Measurements from ENCODE around the gene MACROD2.

The MACROD2 gene

GRCh38 chr20:15622368-15622767 is 1627.1 kb downstream of the MACROD2 start:
- DNase-seq = no peak

- no peak for DNase-seq
These were observed 1627.9 kb downstream of the MACROD2 start for GRCh38 chr20:15623215-15623614.

- DNase-seq = no peak
These were observed 1630.7 kb downstream of the MACROD2 start for GRCh38 chr20:15625981-15626380.

- no peak for DNase-seq
These were observed 1631.8 kb downstream of the MACROD2 start for GRCh38 chr20:15627089-15627488.

GRCh38 chr20:15627501-15627903 is 1632.2 kb downstream of the MACROD2 start:
- no peak for DNase-seq

- DNase-seq = no peak
These were observed 1633.6 kb downstream of the MACROD2 start for GRCh38 chr20:15628851-15629353.

GRCh38 chr20:15630360-15630759 is 1635.0 kb downstream of the MACROD2 start:
- no peak for DNase-seq

- no peak for DNase-seq
These were observed 1637.4 kb downstream of the MACROD2 start for GRCh38 chr20:15632680-15633079.

- no peak for DNase-seq
These were observed 1638.8 kb downstream of the MACROD2 start for GRCh38 chr20:15634102-15634501.

- DNase-seq = no peak
These were observed 1642.2 kb downstream of the MACROD2 start for GRCh38 chr20:15637546-15637945.

- no peak for DNase-seq
These were observed 1642.8 kb downstream of the MACROD2 start for GRCh38 chr20:15637950-15638754.

GRCh38 chr20:15638816-15639215 is 1643.5 kb downstream of the MACROD2 start:
- no peak for DNase-seq

- DNase-seq = no peak
These were observed 1644.5 kb downstream of the MACROD2 start for GRCh38 chr20:15639839-15640238.

- no peak for DNase-seq
These were observed 1646.8 kb downstream of the MACROD2 start for GRCh38 chr20:15642109-15642508.

- DNase-seq = no peak
These were observed 1647.4 kb downstream of the MACROD2 start for GRCh38 chr20:15642676-15643075.

GRCh38 chr20:15643713-15644112 is 1648.4 kb downstream of the MACROD2 start:
- DNase-seq = no peak

GRCh38 chr20:15645816-15646215 is 1650.5 kb downstream of the MACROD2 start:
- DNase-seq = no peak

- DNase-seq = no peak
These were observed 1658.3 kb downstream of the MACROD2 start for GRCh38 chr20:15653396-15654207.

- DNase-seq = no peak
These were observed 1658.9 kb downstream of the MACROD2 start for GRCh38 chr20:15654208-15654649.

- no peak for DNase-seq
These were observed 1660.1 kb downstream of the MACROD2 start for GRCh38 chr20:15655295-15655874.

GRCh38 chr20:15656124-15656523 is 1660.8 kb downstream of the MACROD2 start:
- no peak for DNase-seq

GRCh38 chr20:15658295-15658694 is 1663.0 kb downstream of the MACROD2 start:
- DNase-seq = no peak

GRCh38 chr20:15673206-15673605 is 1677.9 kb downstream of the MACROD2 start:
- peak; percentile 59 for DNase-seq

Measured in amniotic stem cell (primary cell).